Measurements from ENCODE around the gene EPS8L3.
"Not testable (repeated sequence)": the region's sequence is repeated elsewhere in the genome, so short reads cannot be mapped to it uniquely, and the experiment has no call there.

Gene EPS8L3

GRCh38 chr1:109704173-109704572, 59.5 kb downstream of the EPS8L3 start:
- no peak for DNase-seq

GRCh38 chr1:109702940-109703339, 60.8 kb downstream of the EPS8L3 start:
- DNase-seq, result not testable (repeated sequence)
